GM12878 (cell line): ENCODE measurements around the gene SH3GL3. TPM values are rescaled to one million over a fixed set of nuclear protein-coding genes. Genes with fewer than 3 reads are reported as not detected.

ENCODE experiments used
- ATAC-seq: fragments of 200-7000 bp; cut with Tn5 transposase; 3 replicates; pipeline ENCODE4 v1.9.1; 2020; ENCODE audit warnings: mild to moderate bottlenecking, moderate library complexity
- BruUV-seq: library from RNA; stranded (reverse); fragments of 400-500 nt; replicated peaks from 2 replicates; lab custom pipeline; 2021; lab: Mats Ljungman, UMichigan
- CTCF ChIA-PET: fragments of 300-600 bp; sonication (Branson Sonifier 250); formaldehyde crosslinking; extraction: SDS; loops from one replicate; lab custom pipeline; 2021; ENCODE audit warnings: inconsistent platforms; lab: Yijun Ruan, JAX
- POLR2A ChIA-PET: fragments of 350-600 bp; formaldehyde crosslinking; extraction: SDS; loops from one replicate; lab custom pipeline; 2021; ENCODE audit warnings: inconsistent platforms; lab: Charles Lee
- RAD21 ChIA-PET: fragments of 300-600 bp; sonication (Branson Sonifier 250); formaldehyde crosslinking; loops from one replicate; lab custom pipeline; 2023; ENCODE audit warnings: antibody characterized with exemption; ENCODE audit not compliant: unreplicated experiment; lab: Charles Lee
- SMC1A ChIA-PET: fragments of 300-600 bp; sonication (Branson Sonifier 250); formaldehyde crosslinking; loops from one replicate; lab custom pipeline; 2023; ENCODE audit not compliant: unreplicated experiment, uncharacterized antibody; lab: Charles Lee
- DNase-seq: peaks from one replicate; pipeline ENCODE4 v3.0.0-alpha.2; 2011; ENCODE audit warnings: low read depth, low spot score
- FAIRE-seq: peaks from 3 replicates; lab custom pipeline; 2011; peaks lifted over from hg19 to GRCh38; lab: Jason Lieb, UNC
- H2AFZ ChIP-seq: 2 replicates; pipeline ENCODE4 v1.6.0; 2011; ENCODE audit warnings: low read depth, low read length, control low read depth; ENCODE audit not compliant: control insufficient read depth
- H3K27ac ChIP-seq: 2 replicates; pipeline ENCODE4 v1.5.1; 2011; ENCODE audit warnings: control low read depth; ENCODE audit not compliant: control insufficient read depth, insufficient read depth
- H3K27me3 ChIP-seq, 2 experiments: replicated peaks in 1 of 2; 2 replicates each; pipeline versions ENCODE4 v1.6.0 to v1.6.1; 2011; ENCODE audit warnings: low read length in 1 of 2; ENCODE audit not compliant: control insufficient read depth in 2 of 2, insufficient read depth in 2 of 2
- H3K36me3 ChIP-seq, 2 experiments: 2 replicates each; pipeline ENCODE4 v1.5.1; 2011; ENCODE audit warnings: low read length in 1 of 2; ENCODE audit not compliant: control insufficient read depth in 2 of 2, insufficient read depth in 2 of 2
- H3K4me1 ChIP-seq: 2 replicates; pipeline ENCODE4 v1.6.1; 2011; ENCODE audit warnings: mild to moderate bottlenecking, low read length, moderate library complexity, mixed read lengths; ENCODE audit not compliant: control insufficient read depth, insufficient read depth
- H3K4me2 ChIP-seq: 2 replicates; pipeline ENCODE4 v1.6.0; 2011; ENCODE audit warnings: control low read depth; ENCODE audit not compliant: control insufficient read depth, insufficient read depth
- H3K4me3 ChIP-seq: fragments of 200-600 bp; sonication (generic); 2 replicates; pipeline ENCODE4 v1.5.1; 2016
- H3K79me2 ChIP-seq: 2 replicates; pipeline ENCODE4 v1.6.0; 2011; ENCODE audit warnings: low read length; ENCODE audit not compliant: control insufficient read depth, insufficient read depth
- H3K9ac ChIP-seq: 2 replicates; pipeline ENCODE4 v1.8.0; 2011; ENCODE audit warnings: low read length, control low read depth, mixed read lengths; ENCODE audit not compliant: control insufficient read depth, insufficient read depth
- H3K9me3 ChIP-seq: replicated peaks from 3 replicates; pipeline ENCODE4 v1.5.1; 2011; ENCODE audit warnings: mild to moderate bottlenecking, low read length; ENCODE audit not compliant: control insufficient read depth, insufficient read depth
- H4K20me1 ChIP-seq: 2 replicates; pipeline ENCODE4 v1.6.0; 2011; ENCODE audit not compliant: control insufficient read depth, insufficient read depth
- ASH2L ChIP-seq: fragments of 300-600, 200-600 bp; sonication (generic); IDR thresholded peaks from 2 replicates; pipeline ENCODE4 v1.6.1; 2017; ENCODE audit warnings: low read depth, mild to moderate bottlenecking, borderline replicate concordance
- ATF2 ChIP-seq: IDR thresholded peaks from 2 replicates; pipeline ENCODE4 v1.6.1; 2012; ENCODE audit warnings: low read length, inconsistent platforms
- ETV6 ChIP-seq, 2 experiments: fragments of 450-650 bp in 1 of 2; IDR thresholded peaks in 1 of 2; conservative IDR thresholded peaks in 1 of 2; 2 replicates each; pipeline ENCODE4 v1.6.1; 2014; ENCODE audit warnings: antibody characterized with exemption in 1 of 2, borderline replicate concordance in 1 of 2, low read depth in 1 of 2, mild to moderate bottlenecking in 1 of 2, moderate library complexity in 1 of 2
- HCFC1 ChIP-seq: fragments of 150-350 bp; IDR thresholded peaks from 2 replicates; pipeline ENCODE4 v1.6.1; 2014; ENCODE audit warnings: low read length
- KDM1A ChIP-seq: fragments of 200-600 bp; sonication (generic); IDR thresholded peaks from 2 replicates; pipeline ENCODE4 v1.6.1; 2016; ENCODE audit warnings: borderline replicate concordance
- MXI1 ChIP-seq: fragments of 150-350 bp; IDR thresholded peaks from 2 replicates; pipeline ENCODE4 v1.6.1; 2011; ENCODE audit warnings: low read depth, mild to moderate bottlenecking, inconsistent platforms, low read length, improper control_type of control experiment
- NFXL1 ChIP-seq: fragments of 450-650 bp; IDR thresholded peaks from 2 replicates; pipeline ENCODE4 v1.6.1; 2017; ENCODE audit warnings: antibody characterized with exemption, mild to moderate bottlenecking, borderline replicate concordance
- NKRF ChIP-seq: fragments of 450-650 bp; conservative IDR thresholded peaks from 2 replicates; pipeline ENCODE4 v1.6.1; 2017; ENCODE audit warnings: mild to moderate bottlenecking, moderate library complexity
- RUNX3 ChIP-seq: IDR thresholded peaks from 2 replicates; pipeline ENCODE4 v1.6.1; 2012; ENCODE audit warnings: low read length, inconsistent platforms
- SMC3 ChIP-seq: IDR thresholded peaks from 2 replicates; pipeline ENCODE4 v1.6.1; 2011; ENCODE audit warnings: low read length, improper control_type of control experiment, borderline replicate concordance
- STAT3 ChIP-seq: IDR thresholded peaks from 2 replicates; pipeline ENCODE4 v1.6.1; 2011; ENCODE audit warnings: low read depth, low read length, improper control_type of control experiment
- YY1 ChIP-seq: IDR thresholded peaks from 2 replicates; pipeline ENCODE4 v1.6.1; 2011; ENCODE audit warnings: low read depth, mild to moderate bottlenecking, low read length
- ZBTB40 ChIP-seq: fragments of 450-650 bp; IDR thresholded peaks from 2 replicates; pipeline ENCODE4 v1.6.1; 2016; ENCODE audit warnings: mild to moderate bottlenecking, moderate library complexity, borderline replicate concordance
- ZNF687 ChIP-seq: fragments of 450-650 bp; IDR thresholded peaks from 2 replicates; pipeline ENCODE4 v1.6.1; 2017; ENCODE audit warnings: mild to moderate bottlenecking, moderate library complexity
- in situ Hi-C: fragments of 300-500 bp; cut with MboI; formaldehyde crosslinking; loops from 9 replicates; pipeline ENCODE4 v1.14.3; 2018; ENCODE audit warnings: mixed read lengths
- intact Hi-C: fragments of 100-400 bp; cut with micrococcal nuclease; formaldehyde crosslinking; loops from one replicate; pipeline ENCODE4 v1.14.2; 2022; ENCODE audit not compliant: unreplicated experiment
- polyA plus RNA-seq, 11 experiments: library from polyadenylated mRNA; depleted of rRNA in 4 of 11; unstranded in 6 of 11; stranded (reverse) in 5 of 11; fragments of >200 nt; fragmentation: Nextera tagmentation in 4 of 11; fragmentation: Illumina TruSeq in 1 of 11; extraction: Ambion mirVana in 4 of 11; extraction: Trizol in 1 of 11; gene quantifications; 1 replicate in 1 of 11; 2 replicates in 10 of 11; pipeline versions ENCODE4 v1.2.1 to v1.2.3, GENCODE V29; 2011 to 2016; ENCODE audit warnings: inconsistent platforms in 2 of 11, missing spikeins in 2 of 11, low read depth in 1 of 11
- total RNA-seq, 4 experiments: library from RNA; depleted of rRNA in 3 of 4; stranded (reverse); fragments of >200 nt in 3 of 4; fragmentation: Illumina TruSeq in 1 of 4; extraction: Trizol in 1 of 4; gene quantifications; 2 replicates each; pipeline versions ENCODE4 v1.2.1 to v1.2.3, GENCODE V29; 2013 to 2021

Gene SH3GL3
- total and polyA plus RNA-seq, 10 of the 15 experiments (the other 5 are each of a cell fraction or from before 2014, with no cell fraction given) = not detected

GRCh38 chr15:83546512-83546888, 99.4 kb downstream of the SH3GL3 start:
- no peaks in the 10 kb centered on the region for H3K4me1 ChIP-seq
- no peak overlapping the region for H3K27ac ChIP-seq
- no peak overlapping the region for H2AFZ ChIP-seq
- DNase-seq (no peak), ATAC-seq (no peak), FAIRE-seq (no peak)
- no peaks in the 10 kb centered on the region for H3K36me3 ChIP-seq
- in situ Hi-C loops (no loop called here), intact Hi-C loops (no loop called here)
- H3K9ac ChIP-seq = no peak overlapping the region
- ChIA-PET CTCF (interaction anchor here (3.1 kb wide), 1 partner anchor 14 kb away, joined by 9 read pairs; no protein-coding TSS in a partner anchor), RAD21 (no interaction called here), POLR2A (no interaction called here), SMC1A (no interaction called here)
- H3K4me3 ChIP-seq = no peak overlapping the region
- no peaks in the 10 kb centered on the region for H3K79me2 ChIP-seq
- no peaks in the 10 kb centered on the region for H4K20me1 ChIP-seq
- H3K27me3 ChIP-seq = no peaks in the 10 kb centered on the region
- no peak overlapping the region for H3K4me2 ChIP-seq
- no TSS peak for BruUV-seq
- H3K9me3 ChIP-seq = no peaks in the 10 kb centered on the region
- no peak for TF ChIP-seq STAT3
- TF ChIP-seq ZNF687 = no peak
- no peak for TF ChIP-seq ATF2
- no peak for TF ChIP-seq SMC3
- TF ChIP-seq NFXL1 = no peak
- no peak for TF ChIP-seq MXI1
- TF ChIP-seq NKRF = no peak
- no peak for TF ChIP-seq HCFC1
- TF ChIP-seq KDM1A = no peak
- no peak for TF ChIP-seq RUNX3
- TF ChIP-seq ZBTB40 = no peak
- TF ChIP-seq YY1 = no peak
- no peak for TF ChIP-seq ASH2L
- TF ChIP-seq ETV6 (conservative IDR thresholded peaks at IDR 0.05 in 1 of 2, IDR thresholded peaks at IDR 0.05 in 1 of 2; ENCODE audit: borderline replicate concordance in 1 of 2, low read depth in 1 of 2) = no peak
